Tibial nerve (tissue), 4 donors: Measurements from ENCODE around the gene KCNH8. TPM values are rescaled to one million over a fixed set of nuclear protein-coding genes. Genes with fewer than 3 reads are reported as not detected.
A peak's percentile ranks its signal among the peaks of the same experiment; 100 is the strongest.
"Not testable (repeated sequence)": the region's sequence is repeated elsewhere in the genome, so short reads cannot be mapped to it uniquely, and the experiment has no call there.

Experiments used
- DNase-seq, 2 donors: peaks; one replicate each; pipeline ENCODE4 v3.0.0-alpha.2; 2019; ENCODE audit warnings: low spot score in 2 of 2
- H3K27ac ChIP-seq, 4 donors: fragments of 200-600 bp; sonication (generic) in 3 of 4; one replicate each; pipeline ENCODE4 v1.5.1; 2017 to 2019; ENCODE audit warnings: mild to moderate bottlenecking in 1 of 4
- H3K27me3 ChIP-seq, 2 donors: fragments of 200-600 bp; sonication (generic) in 1 of 2; one replicate each; pipeline versions ENCODE4 v1.5.1 to v1.6.0; 2017 to 2019
- H3K36me3 ChIP-seq, 3 donors: fragments of 200-600 bp; sonication (generic); one replicate each; pipeline ENCODE4 v1.5.1; 2018 to 2019
- H3K4me1 ChIP-seq, 4 donors: fragments of 200-600 bp; sonication (generic) in 3 of 4; one replicate each; pipeline ENCODE4 v1.5.1; 2017 to 2019
- H3K4me3 ChIP-seq, 4 donors: fragments of 200-600 bp; sonication (generic) in 3 of 4; one replicate each; pipeline ENCODE4 v1.5.1; 2017 to 2019; ENCODE audit warnings: mild to moderate bottlenecking in 1 of 4, moderate library complexity in 1 of 4
- H3K9me3 ChIP-seq, 4 donors: fragments of 200-600 bp; sonication (generic) in 3 of 4; one replicate each; pipeline ENCODE4 v1.5.1; 2017 to 2019
- EP300 ChIP-seq, 2 donors: sonication (generic); formaldehyde crosslinking; IDR thresholded peaks; one replicate each; pipeline ENCODE4 v1.6.1; 2017; ENCODE audit warnings: antibody characterized with exemption in 2 of 2, mild to moderate bottlenecking in 1 of 2
- POLR2A ChIP-seq, 2 donors: fragments of 450-650 bp; IDR thresholded peaks; one replicate each; pipeline ENCODE4 v1.6.1; 2017; ENCODE audit warnings: antibody characterized with exemption in 2 of 2, mild to moderate bottlenecking in 2 of 2, moderate library complexity in 2 of 2
- WGBS, 2 donors: methylation state at CpG; one replicate each; pipeline ENCODE4 v1.1.5; 2018; 5-methylcytosine and 5-hydroxymethylcytosine counted together
- total RNA-seq, 4 donors: library from RNA; depleted of rRNA; stranded (reverse); fragments of >200 nt; gene quantifications; one replicate each; pipeline ENCODE4 v1.1.0, GENCODE V29; 2016
- TF ChIP-seq, protein P1 (sequence below), 5 experiments: fragments of 200-600 bp in 3 of 5; fragments of 450-650 bp in 2 of 5; sonication (generic) in 3 of 5; IDR thresholded peaks; one replicate each; pipeline ENCODE4 v1.5.1; 2016 to 2019; ENCODE audit warnings: antibody characterized with exemption in 5 of 5, mild to moderate bottlenecking in 3 of 5, moderate library complexity in 2 of 5

KCNH8 gene
- total RNA-seq, result under 1 TPM; 0.22 to 0.98 (median 0.51) TPM

DNA sequence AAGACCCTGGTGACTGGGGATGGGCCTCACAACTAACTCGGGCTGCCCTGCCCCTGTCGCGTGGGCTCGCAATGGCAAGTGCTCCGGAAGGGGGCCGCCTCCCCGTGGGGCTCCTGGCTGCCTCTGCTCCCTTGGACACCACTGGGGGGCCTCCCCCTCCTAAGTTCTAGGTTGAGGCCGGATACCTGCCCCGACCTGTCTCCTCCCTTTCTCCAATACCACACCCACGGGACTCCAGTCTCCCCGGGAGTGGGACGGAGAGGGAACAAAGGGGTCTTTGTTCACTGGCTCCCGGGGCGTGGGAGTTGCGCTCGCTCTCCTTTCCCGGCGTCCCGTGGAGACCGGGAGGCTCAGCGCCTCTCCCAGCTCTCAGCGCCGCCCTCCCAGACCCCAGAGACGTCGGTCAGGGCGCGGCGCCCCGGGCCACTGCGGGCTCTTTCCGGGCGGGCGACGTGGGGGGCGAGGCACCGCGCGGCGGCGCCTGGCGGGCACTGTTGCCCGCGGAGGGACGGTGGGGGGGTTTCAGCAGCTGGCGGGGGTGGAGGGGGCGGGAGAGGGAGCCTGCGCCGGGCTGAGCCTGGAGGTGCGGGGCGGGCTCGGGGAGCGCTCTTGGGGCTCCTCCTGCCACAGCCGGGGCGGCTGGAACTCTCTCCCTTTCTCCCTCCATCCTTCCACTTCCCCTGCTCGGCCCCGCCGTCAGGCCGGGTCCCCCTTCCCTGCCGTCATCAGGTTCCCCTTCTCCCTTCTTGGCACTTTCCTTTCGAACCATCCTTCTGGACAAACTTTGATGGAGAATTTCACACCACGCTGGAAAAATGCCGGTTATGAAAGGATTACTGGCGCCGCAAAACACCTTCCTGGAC, at the start of gene KCNH8:
TSS of gene KCNH8 (plus strand) at position 606 of the 863 bp plus-strand sequence. CDS start at position 816, 210 bp downstream.
- peak within 1 kb of the TSS; percentile 56 to 86 (median 79) for H3K27ac ChIP-seq

GRCh38 chr3:19102654-19103290, 45.5 kb upstream of the KCNH8 start:
- not testable (repeated sequence) for H3K4me1 ChIP-seq, DNase-seq, H3K9me3 ChIP-seq, H3K27me3 ChIP-seq, H3K27ac ChIP-seq, H3K36me3 ChIP-seq
- H3K4me3 ChIP-seq, result peak overlapping the region in 1 of 4 donors; percentile 28
- 73 to 87% methylated on average over 19 to 21 of the region's 29 CpGs for WGBS, 2 donors

More for the DNA sequence above, at the start of gene KCNH8:
- no peak for DNase-seq
- H3K4me1 ChIP-seq, result peaks cover 0 to 19% (median 4%) of the 10 kb centered on the region in 4 donors
- no peak for TF ChIP-seq EP300 (IDR thresholded peaks at IDR 0.05)
- TF ChIP-seq, protein P1, sequence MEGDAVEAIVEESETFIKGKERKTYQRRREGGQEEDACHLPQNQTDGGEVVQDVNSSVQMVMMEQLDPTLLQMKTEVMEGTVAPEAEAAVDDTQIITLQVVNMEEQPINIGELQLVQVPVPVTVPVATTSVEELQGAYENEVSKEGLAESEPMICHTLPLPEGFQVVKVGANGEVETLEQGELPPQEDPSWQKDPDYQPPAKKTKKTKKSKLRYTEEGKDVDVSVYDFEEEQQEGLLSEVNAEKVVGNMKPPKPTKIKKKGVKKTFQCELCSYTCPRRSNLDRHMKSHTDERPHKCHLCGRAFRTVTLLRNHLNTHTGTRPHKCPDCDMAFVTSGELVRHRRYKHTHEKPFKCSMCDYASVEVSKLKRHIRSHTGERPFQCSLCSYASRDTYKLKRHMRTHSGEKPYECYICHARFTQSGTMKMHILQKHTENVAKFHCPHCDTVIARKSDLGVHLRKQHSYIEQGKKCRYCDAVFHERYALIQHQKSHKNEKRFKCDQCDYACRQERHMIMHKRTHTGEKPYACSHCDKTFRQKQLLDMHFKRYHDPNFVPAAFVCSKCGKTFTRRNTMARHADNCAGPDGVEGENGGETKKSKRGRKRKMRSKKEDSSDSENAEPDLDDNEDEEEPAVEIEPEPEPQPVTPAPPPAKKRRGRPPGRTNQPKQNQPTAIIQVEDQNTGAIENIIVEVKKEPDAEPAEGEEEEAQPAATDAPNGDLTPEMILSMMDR (IDR thresholded peaks at IDR 0.05), result peak in 1 of 5 experiments; percentile 11
- H3K4me3 ChIP-seq, result peak within 1 kb of the TSS; percentile 48 to 71 (median 59)
- H3K36me3 ChIP-seq, result no peaks in the 10 kb centered on the region
- 1 to 4% methylated on average over 44 to 47 of the region's 64 CpGs for WGBS, 2 donors
- H3K9me3 ChIP-seq, result peaks cover 0 to 8% (median 2%) of the 10 kb centered on the region in 4 donors
- H3K27me3 ChIP-seq, result no peaks in the 10 kb centered on the region

DNA sequence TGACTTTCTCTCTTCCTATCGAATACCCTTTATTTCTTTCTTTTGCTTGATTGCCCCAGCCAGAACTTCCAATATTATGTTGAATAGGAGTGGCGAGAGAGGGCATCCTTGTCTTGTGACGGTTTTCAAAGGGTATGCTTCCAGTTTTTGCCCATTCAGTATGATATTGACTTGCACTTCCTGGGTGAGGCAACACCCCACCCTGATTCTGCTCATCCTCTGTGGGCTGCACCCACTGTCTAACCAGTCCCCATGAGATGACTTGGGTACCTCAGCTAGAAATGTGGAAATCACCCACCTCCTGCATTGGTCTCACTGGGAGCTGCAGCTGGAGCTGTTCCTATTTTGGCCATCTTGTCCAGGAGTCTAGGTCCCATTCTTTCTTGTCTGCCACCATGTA, 44.8 kb upstream of the KCNH8 start:
- Histone ChIP-seq H3K4me1 (no peaks in the 10 kb centered on the region), H3K9me3 (no peaks in the 10 kb centered on the region), H3K27ac (no peak overlapping the region), H3K36me3 (no peaks in the 10 kb centered on the region), H3K4me3 (no peak overlapping the region), H3K27me3 (no peaks in the 10 kb centered on the region)
- DNase-seq, result no peak
- 91 to 94% methylated on average over 3 of the region's 3 CpGs for WGBS, 2 donors
- TF ChIP-seq POLR2A (IDR thresholded peaks at IDR 0.05) (no peak), EP300 (IDR thresholded peaks at IDR 0.05) (no peak)
- TF ChIP-seq, protein P1 (IDR thresholded peaks at IDR 0.05), result no peak

- Histone ChIP-seq H3K27me3 (no peaks in the 10 kb centered on the region), H3K4me3 (no peak overlapping the region)
- TF ChIP-seq EP300 (IDR thresholded peaks at IDR 0.05) (no peak), POLR2A (IDR thresholded peaks at IDR 0.05) (no peak)
- TF ChIP-seq, protein P1 (IDR thresholded peaks at IDR 0.05), result no peak
Observed at GRCh38 chr3:19104459-19104858, 43.9 kb upstream of the KCNH8 start.

GRCh38 chr3:19105826-19106225, 42.5 kb upstream of the KCNH8 start:
- Histone ChIP-seq H3K36me3 (no peaks in the 10 kb centered on the region), H3K4me1 (no peaks in the 10 kb centered on the region), H3K9me3 (no peaks in the 10 kb centered on the region), H3K4me3 (no peak overlapping the region), H3K27me3 (no peaks in the 10 kb centered on the region), H3K27ac (no peak overlapping the region)
- WGBS, 2 donors, result 83 to 93% methylated on average over 4 of the region's 4 CpGs
- TF ChIP-seq, protein P1 (IDR thresholded peaks at IDR 0.05), result no peak
- no peak for TF ChIP-seq POLR2A (IDR thresholded peaks at IDR 0.05)
- TF ChIP-seq EP300 (IDR thresholded peaks at IDR 0.05), result no peak
- no peak for DNase-seq

More at GRCh38 chr3:19104459-19104858, 43.9 kb upstream of the KCNH8 start:
- Histone ChIP-seq H3K36me3 (no peaks in the 10 kb centered on the region), H3K9me3 (no peaks in the 10 kb centered on the region), H3K4me1 (no peaks in the 10 kb centered on the region), H3K27ac (no peak overlapping the region)
- DNase-seq, result no peak
